ENCODE results near the gene ZGPAT. TPM values are rescaled to one million over a fixed set of nuclear protein-coding genes. Genes with fewer than 3 reads are reported as not detected.
A peak's percentile ranks its signal among the peaks of the same experiment; 100 is the strongest.

The ZGPAT gene
- total and polyA plus RNA-seq, 2 of the 4 experiments (the other 2 are of a cell fraction) = 13.4 to 20.2 TPM

DNA sequence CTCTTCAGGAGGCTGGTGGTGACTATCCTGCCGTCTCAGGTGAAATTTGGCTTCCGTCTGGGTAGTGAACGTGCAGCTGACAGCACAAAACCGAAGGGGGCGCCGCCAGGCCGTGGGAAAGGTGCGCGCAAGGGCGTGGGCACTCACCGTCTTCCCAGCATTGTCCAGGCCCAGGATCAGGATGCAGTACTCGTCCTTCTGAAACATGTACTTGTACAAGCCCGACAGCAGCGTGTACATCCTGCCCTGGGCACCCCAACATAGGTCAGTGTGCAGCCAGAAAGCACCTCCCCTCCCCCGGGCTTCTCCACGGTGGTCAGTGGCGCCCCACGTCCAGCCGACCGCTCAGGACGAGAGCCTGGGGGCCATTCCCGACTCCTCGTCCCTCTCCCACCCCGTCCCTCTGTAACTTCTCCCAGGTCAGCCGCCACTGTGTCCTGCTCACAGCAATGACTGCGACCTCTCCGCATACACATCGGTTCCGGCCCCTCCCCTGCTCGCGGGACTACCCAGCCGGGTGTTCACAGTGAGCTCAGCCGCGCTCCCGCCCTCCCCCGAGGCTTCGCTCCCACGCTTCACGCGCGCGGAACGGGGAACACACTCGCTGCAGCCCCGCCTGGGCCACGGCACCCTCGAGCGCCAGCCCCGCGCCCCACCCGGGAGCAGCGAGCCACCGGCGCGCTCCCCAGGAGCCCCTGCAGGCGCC, 834 bp upstream of the ZGPAT start:
- in situ Hi-C loops (cut with MboI; ENCODE audit: low sequenced_read_pairs) (loop anchor here (10.0 kb wide), 1 partner anchor 158 kb away; the partner anchor contains the start of genes ABHD16B and TPD52L2), intact Hi-C loops (cut with micrococcal nuclease) (loop anchor here (2.0 kb wide), 1 partner anchor 158 kb away; the partner anchor contains the start of gene TPD52L2), dilution Hi-C loops (cut with HindIII; ENCODE audit: low sequenced_read_pairs, unreplicated experiment) (no loop called here)
- H3K9me3 ChIP-seq (ENCODE audit: control insufficient read depth, insufficient read depth, low read length) = no peaks in the 10 kb centered on the region
- peak overlapping the region; percentile 84 for H3K4me3 ChIP-seq (ENCODE audit: insufficient read depth, low read depth, low read length)
- H3K4me2 ChIP-seq (ENCODE audit: low read depth, low read length) = peak overlapping the region; percentile 92
- H3K27me3 ChIP-seq (ENCODE audit: control insufficient read depth, insufficient read depth, low read length) = no peaks in the 10 kb centered on the region
- H2BK120ac ChIP-seq (ENCODE audit: low read depth, low read length) = peak overlapping the region; percentile 41; the same call in 1 of the 2 replicates
- H3K79me1 ChIP-seq (ENCODE audit: low read depth in 1 of 2, low read length in 2 of 2) = peaks cover 18 to 80% of the 10 kb centered on the region in 2 experiments
- peaks cover 41% of the 10 kb centered on the region for H3K36me3 ChIP-seq (ENCODE audit: control insufficient read depth, insufficient read depth, low read length)
- H2BK15ac ChIP-seq (ENCODE audit: low read depth, low read length) = no peak overlapping the region
- DNase-seq (peak; percentile 35), ATAC-seq (ENCODE audit: low read depth) (peak; percentile 64)
- peak overlapping the region; percentile 98 for H2AK9ac ChIP-seq (replicated peaks; ENCODE audit: low read depth, low read length, poor library complexity)
- 12% methylated on average over 23 of the region's 56 CpGs; no CpG with 5 or more reads in 1 of the 2 experiments for WGBS, 2 experiments (ENCODE audit: extremely low coverage in 2 of 2, insufficient read length in 1 of 2)
- no peaks in the 10 kb centered on the region; the same call in 1 of the 2 replicates for H4K20me1 ChIP-seq (ENCODE audit: insufficient read depth, low read length)
- H3K4ac ChIP-seq (ENCODE audit: low read depth, low read length) = peak overlapping the region; percentile 94
- ChIA-PET POLR2A (ENCODE audit: unreplicated experiment) (interaction anchor here (1.2 kb wide), 1 partner anchor 12 kb away, joined by 4 read pairs; no protein-coding TSS in a partner anchor), CTCF (interaction anchor here (1.1 kb wide), 1 partner anchor 9 kb away, joined by 8 read pairs; no protein-coding TSS in a partner anchor)
- peak overlapping the region; percentile 82 for H3K27ac ChIP-seq (ENCODE audit: insufficient read depth, low read length)
- H3K23ac ChIP-seq (ENCODE audit: low read depth, low read length) = peak overlapping the region; percentile 81
- peaks cover 10% of the 10 kb centered on the region for H3K4me1 ChIP-seq (ENCODE audit: control insufficient read depth, insufficient read depth, low read length)
- H4K91ac ChIP-seq (ENCODE audit: insufficient read depth, low read depth, low read length) = peak overlapping the region; percentile 63
- peak overlapping the region; percentile 79 for H3K9ac ChIP-seq (ENCODE audit: low read depth, low read length)
- H2BK20ac ChIP-seq (ENCODE audit: low read depth, low read length) = no peak overlapping the region
- no peak overlapping the region for H3K18ac ChIP-seq (ENCODE audit: low read depth, low read length)
- H3K14ac ChIP-seq (replicated peaks; ENCODE audit: low read depth, low read length) = peak overlapping the region; percentile 92
- peak overlapping the region; percentile 69 to 93 for H4K8ac ChIP-seq (ENCODE audit: low read depth in 2 of 2, low read length in 2 of 2)
- peak overlapping the region; percentile 98 for H2AFZ ChIP-seq (replicated peaks; ENCODE audit: low read length, poor library complexity)
- H2BK5ac ChIP-seq (ENCODE audit: low read depth, low read length, poor library complexity, severe bottlenecking) = peak overlapping the region; percentile 77
- H3K56ac ChIP-seq (ENCODE audit: extremely low read depth, insufficient read depth, low read length) = no peak overlapping the region
- no TSS peak for BruUV-seq (replicated peaks)
- H2AK5ac ChIP-seq (ENCODE audit: low read depth, low read length) = peak overlapping the region; percentile 98
- H4K5ac ChIP-seq (ENCODE audit: low read depth, low read length) = peak overlapping the region; percentile 35
- no peaks in the 10 kb centered on the region for H3K9me1 ChIP-seq (ENCODE audit: insufficient read depth, low read length)
- TF ChIP-seq POLR2A (IDR thresholded peaks at IDR 0.05; ENCODE audit: low read depth, low read length) = no peak
- no peak for TF ChIP-seq MXI1 (IDR thresholded peaks at IDR 0.05; ENCODE audit: borderline replicate concordance, low read depth, low read length)
- TF ChIP-seq SMC3 (IDR thresholded peaks at IDR 0.05; ENCODE audit: low read depth, low read length) = peak; percentile 6; the same call in 1 of the 2 replicates
- TF ChIP-seq FOS (IDR thresholded peaks at IDR 0.05; ENCODE audit: low read depth, low read length) = no peak
- no peak for TF ChIP-seq RFX5 (IDR thresholded peaks at IDR 0.05; ENCODE audit: low read depth, low read length)
- TF ChIP-seq CHD1 (IDR thresholded peaks at IDR 0.05; ENCODE audit: low read depth, low read length) = no peak
- TF ChIP-seq, protein P1, sequence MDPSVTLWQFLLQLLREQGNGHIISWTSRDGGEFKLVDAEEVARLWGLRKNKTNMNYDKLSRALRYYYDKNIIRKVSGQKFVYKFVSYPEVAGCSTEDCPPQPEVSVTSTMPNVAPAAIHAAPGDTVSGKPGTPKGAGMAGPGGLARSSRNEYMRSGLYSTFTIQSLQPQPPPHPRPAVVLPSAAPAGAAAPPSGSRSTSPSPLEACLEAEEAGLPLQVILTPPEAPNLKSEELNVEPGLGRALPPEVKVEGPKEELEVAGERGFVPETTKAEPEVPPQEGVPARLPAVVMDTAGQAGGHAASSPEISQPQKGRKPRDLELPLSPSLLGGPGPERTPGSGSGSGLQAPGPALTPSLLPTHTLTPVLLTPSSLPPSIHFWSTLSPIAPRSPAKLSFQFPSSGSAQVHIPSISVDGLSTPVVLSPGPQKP (IDR thresholded peaks at IDR 0.05; ENCODE audit: borderline replicate concordance, low read depth, low read length) = no peak
- no peak for TF ChIP-seq MAFK (IDR thresholded peaks at IDR 0.05; ENCODE audit: low read depth, low read length)
- TF ChIP-seq, protein P2, sequence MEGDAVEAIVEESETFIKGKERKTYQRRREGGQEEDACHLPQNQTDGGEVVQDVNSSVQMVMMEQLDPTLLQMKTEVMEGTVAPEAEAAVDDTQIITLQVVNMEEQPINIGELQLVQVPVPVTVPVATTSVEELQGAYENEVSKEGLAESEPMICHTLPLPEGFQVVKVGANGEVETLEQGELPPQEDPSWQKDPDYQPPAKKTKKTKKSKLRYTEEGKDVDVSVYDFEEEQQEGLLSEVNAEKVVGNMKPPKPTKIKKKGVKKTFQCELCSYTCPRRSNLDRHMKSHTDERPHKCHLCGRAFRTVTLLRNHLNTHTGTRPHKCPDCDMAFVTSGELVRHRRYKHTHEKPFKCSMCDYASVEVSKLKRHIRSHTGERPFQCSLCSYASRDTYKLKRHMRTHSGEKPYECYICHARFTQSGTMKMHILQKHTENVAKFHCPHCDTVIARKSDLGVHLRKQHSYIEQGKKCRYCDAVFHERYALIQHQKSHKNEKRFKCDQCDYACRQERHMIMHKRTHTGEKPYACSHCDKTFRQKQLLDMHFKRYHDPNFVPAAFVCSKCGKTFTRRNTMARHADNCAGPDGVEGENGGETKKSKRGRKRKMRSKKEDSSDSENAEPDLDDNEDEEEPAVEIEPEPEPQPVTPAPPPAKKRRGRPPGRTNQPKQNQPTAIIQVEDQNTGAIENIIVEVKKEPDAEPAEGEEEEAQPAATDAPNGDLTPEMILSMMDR (conservative IDR thresholded peaks at IDR 0.05; ENCODE audit: low read depth, low read length) = peak; percentile 25; the same call in 1 of the 2 replicates
- TF ChIP-seq MAZ (IDR thresholded peaks at IDR 0.05; ENCODE audit: borderline replicate concordance, low read depth, low read length) = peak; percentile 69; the same call in 1 of the 2 replicates
- peak; percentile 42; the same call in 1 of the 2 replicates for TF ChIP-seq RAD21 (IDR thresholded peaks at IDR 0.05; ENCODE audit: low read length)
- no peak for TF ChIP-seq CEBPB (IDR thresholded peaks at IDR 0.05; ENCODE audit: low read depth, low read length)
- no peak for TF ChIP-seq NFE2L2 (IDR thresholded peaks at IDR 0.05; ENCODE audit: low read depth, low read length)
- no peak for TF ChIP-seq RCOR1 (IDR thresholded peaks at IDR 0.05; ENCODE audit: insufficient replicate concordance, low read length)
- no peak for TF ChIP-seq BHLHE40 (IDR thresholded peaks at IDR 0.05; ENCODE audit: low read depth, low read length)

Measured in IMR-90 (cell line).